GM19324 (cell line): ENCODE results near the gene PAK5.
"Not testable (repeated sequence)": the region's sequence is repeated elsewhere in the genome, so short reads cannot be mapped to it uniquely, and the experiment has no call there.

Experiments used
- ATAC-seq: cut with Tn5 transposase; IDR thresholded peaks from one replicate; pipeline ENCODE4 v1.9.1; 2021; ENCODE audit warnings: mild to moderate bottlenecking, moderate library complexity; ENCODE audit not compliant: unreplicated experiment, low FRiP score

PAK5 gene

GRCh38 chr20:9689041-9689440 lies 149.8 kb downstream of the PAK5 start:
- no peak for ATAC-seq

GRCh38 chr20:9686866-9687265 lies 152.0 kb downstream of the PAK5 start:
- no peak for ATAC-seq

- no peak for ATAC-seq
Observed at GRCh38 chr20:9686455-9686854, 152.4 kb downstream of the PAK5 start.

GRCh38 chr20:9686001-9686400 lies 152.9 kb downstream of the PAK5 start:
- no peak for ATAC-seq

- no peak for ATAC-seq
Observed at GRCh38 chr20:9685011-9685410, 153.9 kb downstream of the PAK5 start.

- no peak for ATAC-seq
Observed at GRCh38 chr20:9677100-9677623, 161.7 kb downstream of the PAK5 start.

- no peak for ATAC-seq
Observed at GRCh38 chr20:9672981-9673380, 165.9 kb downstream of the PAK5 start.

- no peak for ATAC-seq
Observed at GRCh38 chr20:9672027-9672426, 166.8 kb downstream of the PAK5 start.

- ATAC-seq, result no peak
Observed at GRCh38 chr20:9668381-9668780, 170.5 kb downstream of the PAK5 start.

GRCh38 chr20:9663423-9663822 lies 175.5 kb downstream of the PAK5 start:
- no peak for ATAC-seq

- ATAC-seq, result no peak
Observed at GRCh38 chr20:9660236-9660868, 178.5 kb downstream of the PAK5 start.

GRCh38 chr20:9647741-9648140 lies 191.1 kb downstream of the PAK5 start:
- no peak for ATAC-seq

- no peak for ATAC-seq
Observed at GRCh38 chr20:9646375-9646774, 192.5 kb downstream of the PAK5 start.

- no peak for ATAC-seq
Observed at GRCh38 chr20:9642882-9643281, 196.0 kb downstream of the PAK5 start.

GRCh38 chr20:9641499-9642000 lies 197.3 kb downstream of the PAK5 start:
- ATAC-seq, result not testable (repeated sequence)

- no peak for ATAC-seq
Observed at GRCh38 chr20:9637889-9638288, 201.0 kb downstream of the PAK5 start.

GRCh38 chr20:9635750-9636149 lies 203.1 kb downstream of the PAK5 start:
- ATAC-seq, result no peak

- ATAC-seq, result no peak
Observed at GRCh38 chr20:9634327-9634726, 204.5 kb downstream of the PAK5 start.

GRCh38 chr20:9632991-9633390 lies 205.9 kb downstream of the PAK5 start:
- ATAC-seq, result no peak

GRCh38 chr20:9632265-9632664 lies 206.6 kb downstream of the PAK5 start:
- no peak for ATAC-seq

GRCh38 chr20:9630554-9630953 lies 208.3 kb downstream of the PAK5 start:
- ATAC-seq, result no peak

- no peak for ATAC-seq
Observed at GRCh38 chr20:9629831-9630230, 209.0 kb downstream of the PAK5 start.
